ENCODE data around the gene OR2H1.

DNA sequence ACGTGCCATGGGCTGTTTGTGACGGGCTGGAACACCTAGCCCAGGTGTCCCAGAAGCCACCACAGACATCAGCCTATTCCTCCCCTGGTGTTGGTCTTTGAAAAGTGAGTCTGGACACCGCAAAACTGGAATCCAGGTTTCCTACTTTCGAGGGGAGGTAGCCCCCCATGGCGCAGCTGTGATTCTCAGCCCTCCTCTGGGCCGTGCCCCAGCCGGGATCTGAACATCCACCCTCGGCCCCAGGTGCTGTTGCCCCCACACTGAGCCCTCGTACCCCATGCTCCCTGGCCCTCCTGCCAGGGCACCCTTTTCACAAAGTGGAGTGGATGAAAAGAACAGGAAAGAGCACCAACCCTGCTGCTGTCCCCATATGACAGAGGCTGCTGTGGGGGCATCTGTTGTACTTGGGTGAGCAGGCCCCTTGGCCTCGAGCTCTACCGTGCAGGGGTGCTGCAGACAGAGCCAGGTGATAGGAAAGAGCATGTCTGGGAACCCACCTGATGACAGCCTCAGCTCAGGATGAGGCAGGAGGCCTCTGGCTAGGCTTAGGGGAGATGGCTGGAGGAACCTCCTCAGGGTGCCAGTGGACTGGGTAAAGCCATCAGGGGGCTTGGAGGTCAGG lies 49.6 kb downstream of the OR2H1 start:
- TF ChIP-seq, protein P1, sequence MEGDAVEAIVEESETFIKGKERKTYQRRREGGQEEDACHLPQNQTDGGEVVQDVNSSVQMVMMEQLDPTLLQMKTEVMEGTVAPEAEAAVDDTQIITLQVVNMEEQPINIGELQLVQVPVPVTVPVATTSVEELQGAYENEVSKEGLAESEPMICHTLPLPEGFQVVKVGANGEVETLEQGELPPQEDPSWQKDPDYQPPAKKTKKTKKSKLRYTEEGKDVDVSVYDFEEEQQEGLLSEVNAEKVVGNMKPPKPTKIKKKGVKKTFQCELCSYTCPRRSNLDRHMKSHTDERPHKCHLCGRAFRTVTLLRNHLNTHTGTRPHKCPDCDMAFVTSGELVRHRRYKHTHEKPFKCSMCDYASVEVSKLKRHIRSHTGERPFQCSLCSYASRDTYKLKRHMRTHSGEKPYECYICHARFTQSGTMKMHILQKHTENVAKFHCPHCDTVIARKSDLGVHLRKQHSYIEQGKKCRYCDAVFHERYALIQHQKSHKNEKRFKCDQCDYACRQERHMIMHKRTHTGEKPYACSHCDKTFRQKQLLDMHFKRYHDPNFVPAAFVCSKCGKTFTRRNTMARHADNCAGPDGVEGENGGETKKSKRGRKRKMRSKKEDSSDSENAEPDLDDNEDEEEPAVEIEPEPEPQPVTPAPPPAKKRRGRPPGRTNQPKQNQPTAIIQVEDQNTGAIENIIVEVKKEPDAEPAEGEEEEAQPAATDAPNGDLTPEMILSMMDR (conservative IDR thresholded peaks at IDR 0.05; ENCODE audit: low read length) = no peak
- TF ChIP-seq EZH2phosphoT487 (IDR thresholded peaks at IDR 0.05; ENCODE audit: borderline replicate concordance) = no peak
